ENCODE results near the gene SRRM4.

GRCh38 chr12:119113496-119113986 is 132.2 kb downstream of the SRRM4 start:
- TF ChIP-seq CTCF (conservative IDR thresholded peaks at IDR 0.05) (no peak), EZH2 (IDR thresholded peaks at IDR 0.05; ENCODE audit: low read depth) (no peak)

Data from PC-9 (cell line).